T follicular helper cell (primary cell): Measurements from ENCODE around the gene BCAT1.

Experiments used
- DNase-seq: peaks from one replicate; pipeline ENCODE4 v3.0.0-alpha.2; 2020; ENCODE audit warnings: low read depth

The BCAT1 gene

DNA sequence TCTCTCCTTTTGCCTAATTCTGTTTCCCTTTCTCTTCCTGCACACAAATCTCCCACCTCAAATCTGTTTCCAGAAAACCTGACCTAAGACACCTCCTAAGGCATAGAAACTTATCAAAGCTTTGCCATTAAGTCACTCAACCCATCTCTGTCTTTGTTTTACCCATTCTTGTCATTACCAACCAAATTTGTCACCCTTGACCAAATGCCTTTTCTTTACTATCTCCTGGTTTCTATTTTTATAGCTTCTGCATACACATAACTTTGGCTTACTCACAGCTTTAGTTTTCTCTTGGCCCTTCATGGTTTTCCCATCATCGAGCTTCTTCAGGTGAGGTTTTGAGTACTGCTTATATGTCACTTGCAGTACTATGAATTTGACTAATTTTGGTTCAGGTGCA is 184.2 kb downstream of the BCAT1 start:
- no peak for DNase-seq

DNA sequence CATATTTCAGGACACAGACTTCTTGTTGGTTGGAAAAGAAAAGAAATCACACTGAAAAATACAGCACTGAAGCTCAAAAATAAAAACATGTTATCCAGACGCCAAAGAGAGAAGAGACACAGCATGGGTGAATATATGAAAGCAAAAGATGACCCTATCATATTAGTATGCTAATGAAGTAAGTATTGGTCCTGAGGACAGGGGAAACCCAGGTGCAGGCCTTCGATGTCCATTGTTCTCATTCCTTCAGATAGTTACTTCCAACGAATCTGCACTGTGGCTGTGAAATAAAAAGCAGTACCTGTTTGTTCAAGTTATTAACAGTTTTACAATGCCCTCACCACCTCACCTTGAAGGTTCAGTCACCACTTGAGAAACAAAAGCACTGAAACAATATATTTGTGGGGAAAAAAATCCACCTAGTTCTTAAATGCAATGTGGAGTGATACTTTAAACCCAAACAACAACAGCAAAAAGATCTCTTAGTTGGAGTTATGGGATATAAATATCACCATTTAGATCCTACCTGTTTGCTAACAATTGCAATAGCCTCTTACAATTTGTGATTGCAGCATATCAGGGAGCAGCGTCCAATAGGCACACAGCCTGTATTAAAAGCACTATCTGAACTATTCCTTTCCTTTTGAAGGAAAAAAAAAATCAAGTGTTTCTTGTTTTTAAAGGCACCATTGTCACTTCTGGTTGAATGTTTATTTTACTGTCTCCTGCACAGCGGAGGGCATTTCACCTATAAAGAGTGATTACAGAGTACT is 188.1 kb downstream of the BCAT1 start:
- no peak for DNase-seq

DNA sequence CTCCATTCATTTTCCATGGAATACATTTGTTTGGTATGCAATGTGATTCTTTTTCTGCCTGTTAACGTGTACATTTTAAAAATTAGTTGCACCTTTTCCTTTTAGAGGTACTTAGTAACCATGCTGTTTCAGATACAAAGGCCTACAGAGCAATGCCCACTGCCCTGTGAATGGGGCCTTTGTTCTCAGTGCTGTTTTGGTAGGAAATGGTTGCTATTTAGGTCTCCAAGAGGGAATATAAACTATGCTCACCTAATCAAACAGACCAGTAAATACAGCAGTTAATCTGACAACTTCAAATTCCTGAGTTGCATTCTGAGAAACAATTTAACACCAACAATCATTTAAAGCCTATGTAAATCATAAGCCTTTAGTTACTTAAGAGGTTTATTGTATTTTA is 188.7 kb downstream of the BCAT1 start:
- DNase-seq, result no peak
